Mammary epithelial cell (primary cell): ENCODE measurements around the gene RNF169.

Experiments
- CTCF ChIP-seq, 2 donors: IDR thresholded peaks in 1 of 2; conservative IDR thresholded peaks in 1 of 2; 2 replicates each; pipeline ENCODE4 v1.5.1; 2011 to 2012; ENCODE audit warnings: inconsistent platforms in 2 of 2, low read length in 2 of 2, mild to moderate bottlenecking in 2 of 2, control low read depth in 1 of 2, low read depth in 1 of 2; ENCODE audit not compliant: insufficient read depth in 1 of 2; ENCODE audit errors: extremely low read depth in 1 of 2
- EZH2 ChIP-seq: IDR thresholded peaks from 2 replicates; pipeline ENCODE4 v1.6.1; 2012; ENCODE audit warnings: low read length, inconsistent platforms, borderline replicate concordance

DNA sequence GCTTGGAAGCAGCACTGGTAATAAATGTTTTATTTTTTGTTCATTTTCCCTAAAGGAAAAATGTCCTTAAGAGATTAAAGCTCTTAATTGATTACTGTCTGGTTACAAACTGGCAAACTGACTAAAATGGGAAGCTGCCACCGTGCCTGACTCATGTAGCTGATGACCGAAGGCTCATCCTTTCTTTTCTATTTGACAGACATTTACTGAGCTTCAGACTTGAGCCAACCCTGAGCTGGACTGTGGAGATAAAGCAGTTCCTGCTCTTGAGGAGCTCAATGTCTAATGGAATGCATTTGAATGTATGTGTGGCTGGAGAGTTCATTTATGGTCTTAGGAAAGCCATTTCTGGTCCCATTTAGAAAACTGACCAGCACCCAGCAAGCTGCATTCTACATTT, 91.3 kb downstream of the RNF169 start:
- TF ChIP-seq CTCF (conservative IDR thresholded peaks at IDR 0.05 in 1 of 2, IDR thresholded peaks at IDR 0.05 in 1 of 2; ENCODE audit: extremely low read depth in 1 of 2, insufficient read depth in 1 of 2, low read depth in 1 of 2, low read length in 2 of 2) (no peak), EZH2 (no peak)
